IPS DF 19.7 (cell line): ENCODE data around the gene SLC38A2.
"Not testable (repeated sequence)": the region's sequence is repeated elsewhere in the genome, so short reads cannot be mapped to it uniquely, and the experiment has no call there.

Source experiments
- DNase-seq: peaks from one replicate; pipeline ENCODE4 v3.0.0-alpha.2; 2013; ENCODE audit warnings: low read depth, low spot score

SLC38A2 gene

GRCh38 chr12:46360908-46361666 is 11.5 kb downstream of the SLC38A2 start:
- DNase-seq = no peak

GRCh38 chr12:46360370-46360769 is 12.2 kb downstream of the SLC38A2 start:
- no peak for DNase-seq

DNA sequence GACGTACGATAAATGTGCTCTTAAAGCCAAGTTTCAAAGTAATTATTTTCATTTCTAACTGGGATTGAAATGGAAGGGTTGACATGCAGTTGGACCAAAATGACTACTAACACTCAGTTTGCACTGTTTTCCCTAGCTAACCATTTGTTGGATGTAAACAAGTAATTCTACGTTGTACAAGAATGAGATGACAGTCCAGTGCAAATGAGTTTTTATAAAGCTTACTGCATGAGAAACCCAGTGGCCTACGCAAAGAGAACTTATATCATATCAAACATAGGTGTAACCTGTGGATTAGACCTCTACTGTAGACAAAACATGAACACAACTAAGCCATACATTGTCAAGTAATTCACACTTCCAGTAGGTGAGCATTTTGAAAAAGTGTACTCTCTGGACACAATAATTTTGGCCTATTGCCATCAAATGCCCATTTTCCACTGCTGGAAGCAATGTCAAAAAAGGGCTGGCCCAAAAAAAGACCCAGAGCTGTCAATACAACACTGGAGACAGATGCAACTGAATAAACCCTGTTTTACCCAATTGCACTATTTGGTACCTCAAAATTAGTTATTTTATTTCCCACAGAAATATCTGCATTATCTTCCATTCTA is 12.8 kb downstream of the SLC38A2 start:
- no peak for DNase-seq

GRCh38 chr12:46358791-46359666 is 13.5 kb downstream of the SLC38A2 start:
- no peak for DNase-seq

- DNase-seq = no peak
Measured at GRCh38 chr12:46358325-46358700, 14.3 kb downstream of the SLC38A2 start.

GRCh38 chr12:46357438-46358324 is 14.9 kb downstream of the SLC38A2 start:
- no peak for DNase-seq

DNA sequence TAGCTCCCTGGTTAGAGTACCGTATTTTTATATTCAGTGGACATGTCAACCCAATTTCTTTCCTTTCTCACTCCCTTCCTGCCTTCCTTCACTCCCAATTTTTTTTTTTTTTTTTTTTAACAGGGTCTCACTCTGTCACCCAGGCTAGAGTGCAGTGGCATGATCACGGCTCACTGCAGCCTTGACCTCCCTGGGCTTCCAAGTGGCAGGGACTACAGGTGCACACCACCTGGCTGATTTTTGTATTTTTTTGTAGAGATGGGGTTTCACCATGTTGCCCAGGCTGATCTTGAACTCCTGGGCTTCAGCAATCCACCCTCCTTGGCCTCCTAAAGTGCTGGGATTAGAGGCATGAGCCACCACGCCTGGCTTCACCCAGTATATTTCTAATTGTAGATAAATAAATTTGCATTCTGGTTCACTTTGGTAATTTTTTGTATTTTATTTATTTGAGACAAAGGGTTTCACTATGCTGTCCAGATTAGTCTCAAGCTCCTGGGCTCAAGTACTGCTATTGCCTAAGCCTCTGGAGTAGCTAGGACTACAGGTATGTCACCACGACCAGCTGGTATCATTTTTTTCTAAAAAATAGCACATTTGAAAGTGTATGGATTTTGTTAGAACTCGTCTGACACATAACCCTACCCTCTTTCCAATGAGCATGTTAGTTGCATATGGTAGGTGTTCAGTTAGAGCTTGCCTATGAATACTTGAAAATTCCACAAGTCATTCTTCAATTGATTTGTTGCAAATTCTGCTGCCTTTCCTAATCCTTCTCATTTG is 15.7 kb downstream of the SLC38A2 start:
- no peak for DNase-seq

- DNase-seq = no peak
Measured at GRCh38 chr12:46354802-46355199, 17.8 kb downstream of the SLC38A2 start.

DNA sequence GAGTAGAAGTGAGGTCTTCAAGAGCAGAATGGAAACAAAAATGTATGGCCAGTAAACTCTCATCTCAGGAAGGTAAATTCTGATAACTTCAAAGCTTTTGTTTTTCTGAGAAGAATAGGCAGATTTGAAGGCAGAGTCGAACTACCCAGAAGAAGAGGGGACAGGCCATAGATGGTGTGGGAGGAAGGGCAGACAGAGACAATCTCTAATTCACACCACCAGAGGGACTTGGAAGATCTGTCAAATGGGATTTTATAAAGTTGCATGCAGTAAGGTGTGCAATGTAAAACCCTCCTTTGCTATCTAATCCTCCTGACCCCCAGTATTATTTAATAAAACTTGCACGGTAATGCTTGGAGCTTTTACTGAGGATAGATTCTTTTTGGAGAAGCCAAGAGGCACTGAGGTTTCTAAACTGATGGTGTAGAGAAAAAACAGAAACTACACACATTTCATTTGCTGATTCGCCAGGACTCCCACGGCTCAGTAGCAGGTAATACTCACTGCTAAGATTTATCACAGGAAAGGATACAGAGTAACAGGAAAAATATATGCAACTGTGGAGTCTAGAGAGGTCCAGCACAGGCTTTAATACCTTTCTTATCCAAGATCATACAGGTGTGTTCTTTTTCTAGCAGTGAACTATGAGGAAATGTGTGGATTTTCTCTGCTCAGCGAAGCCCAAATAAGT is 18.3 kb downstream of the SLC38A2 start:
- no peak for DNase-seq

GRCh38 chr12:46351886-46352650 is 20.5 kb downstream of the SLC38A2 start:
- no peak for DNase-seq

DNA sequence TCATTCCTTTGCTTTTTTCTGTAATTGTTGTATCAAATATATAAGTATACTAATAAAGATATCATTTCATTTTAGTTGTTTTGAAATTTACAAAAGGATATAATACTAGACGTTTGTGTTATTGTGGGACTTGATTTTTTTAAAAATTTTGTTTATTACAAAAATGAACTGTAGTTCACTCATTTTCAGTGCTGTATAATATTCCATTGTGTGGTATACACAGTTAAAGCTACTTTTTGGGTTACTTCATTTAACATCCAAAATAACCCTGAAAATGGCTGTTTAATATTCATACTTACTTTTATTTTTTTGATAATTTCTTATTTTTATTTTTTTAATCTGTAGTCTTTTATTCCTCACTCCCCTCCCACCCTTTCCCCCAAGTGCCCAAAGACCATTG is 21.4 kb downstream of the SLC38A2 start:
- DNase-seq = no peak

DNA sequence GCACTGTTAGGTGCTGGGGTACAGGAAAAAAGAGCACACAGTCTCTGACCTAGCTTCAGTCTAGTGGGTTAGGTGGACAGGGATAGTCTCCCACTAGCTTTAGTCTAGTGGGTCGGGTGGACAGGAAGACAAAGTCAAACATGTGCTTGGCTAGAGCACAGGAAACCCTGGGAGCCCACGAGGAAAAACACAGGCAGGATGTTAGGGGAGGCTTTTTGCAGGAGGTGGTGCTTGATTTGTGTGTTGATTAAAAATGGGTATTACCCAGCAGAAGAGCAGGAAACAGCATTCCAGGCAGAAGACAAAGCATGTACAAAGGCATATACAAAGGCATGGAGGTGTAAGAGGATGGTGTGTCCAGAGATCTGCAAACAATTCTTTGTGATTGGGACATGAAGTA is 23.3 kb downstream of the SLC38A2 start:
- no peak for DNase-seq

DNA sequence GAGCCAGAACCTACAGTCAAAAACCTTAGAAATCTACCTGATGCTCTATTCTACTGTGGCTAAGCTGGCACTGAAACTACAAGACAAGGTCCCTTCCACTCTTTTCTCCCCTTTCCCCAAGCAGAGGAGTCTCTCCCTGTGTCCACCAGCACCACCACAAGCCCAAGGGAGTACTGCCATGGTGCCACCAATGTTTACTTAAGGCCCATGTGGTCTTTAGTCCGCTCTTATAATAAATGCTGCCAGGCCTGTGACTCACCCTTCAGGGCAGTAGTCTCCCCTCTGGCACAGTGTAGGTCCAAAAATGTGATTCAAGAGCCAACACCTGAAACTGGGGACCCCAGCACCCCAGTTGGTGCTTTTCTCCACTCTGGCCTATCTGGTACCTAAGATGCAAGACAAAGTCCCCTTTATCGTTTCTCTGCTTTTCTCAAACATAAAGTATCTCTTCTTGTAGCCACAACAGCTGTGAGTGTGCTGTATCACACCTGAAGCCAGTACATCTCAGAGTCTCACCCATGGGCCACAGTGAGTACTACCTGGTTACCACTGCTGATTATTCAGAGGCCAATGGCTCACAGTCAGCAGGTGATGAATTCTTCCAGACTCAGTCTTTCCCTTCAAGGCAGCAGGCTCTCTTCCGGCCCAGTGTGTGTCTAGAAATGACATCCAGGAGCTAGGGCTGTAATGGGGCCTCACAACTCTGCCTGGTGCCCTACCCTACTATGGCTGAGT is 29.3 kb downstream of the SLC38A2 start:
- DNase-seq = no peak

DNA sequence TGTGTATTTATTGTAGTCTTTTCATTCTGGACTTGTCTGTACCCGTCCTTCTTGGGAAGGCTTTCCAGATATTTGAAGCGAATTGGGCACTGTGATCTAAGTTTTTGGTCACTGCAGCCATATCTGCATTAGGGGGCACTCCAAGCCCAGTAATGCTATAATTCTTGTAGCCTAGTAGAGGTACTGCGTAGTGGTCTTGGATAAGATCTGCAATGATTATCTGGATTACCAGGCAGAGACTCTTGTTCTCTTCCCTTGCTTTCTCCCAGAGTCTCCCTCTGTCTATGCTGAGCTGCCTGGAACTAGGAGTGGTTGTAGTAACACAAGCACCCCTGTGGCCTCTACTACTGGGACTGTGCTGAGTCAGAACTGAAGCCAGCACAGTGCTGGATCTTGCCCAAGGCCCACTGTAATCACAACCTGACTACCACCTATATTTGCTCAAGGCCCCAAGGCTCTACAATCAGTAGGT is 30.0 kb downstream of the SLC38A2 start:
- DNase-seq = no peak

- DNase-seq = no peak
Measured at GRCh38 chr12:46339051-46339450, 33.5 kb downstream of the SLC38A2 start.

- no peak for DNase-seq
Measured at GRCh38 chr12:46332260-46332659, 40.3 kb downstream of the SLC38A2 start.

DNA sequence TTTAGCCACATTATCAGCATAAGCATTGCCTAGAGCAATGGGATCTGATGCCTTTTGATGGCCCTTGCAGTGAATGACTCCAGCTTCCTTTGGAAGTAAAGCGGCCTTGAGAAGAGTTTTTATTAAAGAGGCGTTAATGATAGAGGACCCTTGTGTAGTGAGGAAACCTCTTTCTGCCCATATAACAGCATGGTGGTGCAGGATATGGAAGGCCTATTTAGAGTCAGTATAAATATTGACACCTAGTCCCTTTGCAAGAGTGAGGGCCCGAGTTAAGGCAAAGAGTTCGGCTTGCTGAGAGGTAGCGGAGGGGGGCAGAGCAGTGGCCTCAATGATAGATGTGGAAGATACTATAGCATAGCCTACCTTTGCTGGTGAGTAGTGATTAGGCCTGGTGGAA is 47.5 kb downstream of the SLC38A2 start:
- not testable (repeated sequence) for DNase-seq

- no peak for DNase-seq
Measured at GRCh38 chr12:46320731-46321130, 51.8 kb downstream of the SLC38A2 start.

DNA sequence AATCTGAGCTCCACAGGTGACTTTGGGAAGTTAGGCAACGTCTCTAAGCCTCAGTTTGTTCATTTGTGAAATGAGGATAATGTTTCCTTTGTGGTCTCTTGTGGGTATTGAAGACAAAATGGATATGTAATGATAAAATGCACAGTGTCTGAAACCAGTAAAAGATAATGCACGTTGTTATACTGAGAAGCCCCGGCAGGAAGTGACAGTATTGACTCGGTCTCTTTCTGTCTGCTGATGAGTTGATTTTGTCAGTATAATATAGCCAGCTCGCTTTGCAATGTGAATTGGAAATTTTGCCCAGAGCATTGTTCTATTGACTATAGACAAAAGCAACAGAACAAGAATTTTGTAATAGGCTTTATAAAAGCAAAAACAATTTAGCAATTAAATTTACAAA is 54.5 kb downstream of the SLC38A2 start:
- no peak for DNase-seq
